Fibroblast of the aortic adventitia (primary cell): ENCODE data around the gene GGA1. TPM values are rescaled to one million over a fixed set of nuclear protein-coding genes. Genes with fewer than 3 reads are reported as not detected.
A peak's percentile ranks its signal among the peaks of the same experiment; 100 is the strongest.

ENCODE experiments used
- DNase-seq: peaks from one replicate; pipeline ENCODE4 v3.0.0-alpha.2; 2010; ENCODE audit warnings: low read depth
- H3K4me3 ChIP-seq: 2 replicates; pipeline ENCODE4 v1.5.1; 2011; ENCODE audit warnings: low read depth, mild to moderate bottlenecking, control low read depth, low read length, moderate library complexity
- CTCF ChIP-seq: IDR thresholded peaks from 2 replicates; pipeline ENCODE4 v1.5.1; 2011; ENCODE audit warnings: mild to moderate bottlenecking, low read length, control low read depth, inconsistent platforms; ENCODE audit not compliant: insufficient read depth
- total RNA-seq: library from RNA; depleted of rRNA; stranded (reverse); fragments of >200 nt; gene quantifications from 2 replicates; pipeline ENCODE4 v1.2.3, GENCODE V29; 2012; ENCODE audit warnings: low replicate concordance

Gene GGA1
- total RNA-seq, 1 donor, result 35.0 TPM

DNA sequence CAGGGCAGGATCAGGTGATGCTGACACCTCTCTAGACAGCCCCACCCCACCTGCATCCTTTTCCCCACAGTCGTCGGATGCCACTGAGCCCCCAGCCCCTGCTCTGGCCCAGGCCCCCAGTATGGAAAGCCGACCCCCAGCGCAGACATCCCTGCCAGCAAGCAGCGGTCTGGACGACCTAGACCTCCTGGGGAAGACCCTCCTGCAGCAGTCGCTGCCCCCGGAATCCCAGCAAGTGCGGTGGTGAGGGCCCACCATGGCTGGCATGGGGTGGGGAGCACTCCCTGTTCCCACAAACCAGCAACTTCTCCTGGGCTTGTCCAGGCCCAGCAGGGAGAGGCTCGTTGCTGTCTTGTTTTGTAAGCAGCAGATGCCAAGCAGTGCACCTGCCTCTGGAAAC lies 21.3 kb downstream of the GGA1 start:
- no peak overlapping the region for H3K4me3 ChIP-seq
- no peak for TF ChIP-seq CTCF
- no peak for DNase-seq

DNA sequence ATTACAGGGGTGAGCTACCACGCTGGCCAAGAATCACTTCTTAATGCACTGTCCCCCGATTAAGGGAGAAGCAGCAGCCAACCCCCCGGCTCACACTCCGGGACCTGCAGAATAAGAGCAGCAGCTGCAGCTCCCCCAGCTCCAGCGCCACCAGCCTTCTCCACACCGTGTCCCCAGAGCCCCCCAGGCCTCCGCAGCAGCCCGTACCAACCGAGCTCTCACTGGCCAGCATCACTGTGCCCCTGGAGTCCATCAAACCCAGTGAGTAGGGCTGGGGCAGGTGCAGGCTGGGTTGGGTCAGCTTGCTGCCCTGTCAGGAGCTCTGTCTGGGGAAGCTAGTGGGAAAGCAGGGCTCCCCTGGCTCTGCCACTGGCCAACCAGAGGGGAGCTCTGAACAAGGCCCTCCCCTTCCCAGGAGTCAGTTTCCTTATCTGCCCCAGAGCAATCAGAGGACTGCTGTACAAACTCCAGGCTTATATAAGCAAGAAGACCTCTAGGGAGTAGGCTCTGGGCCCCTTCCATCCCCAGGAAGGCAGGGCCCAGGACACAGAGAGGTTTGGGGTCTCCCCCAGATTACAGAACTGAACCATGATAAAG lies 22.3 kb downstream of the GGA1 start:
- no peak overlapping the region for H3K4me3 ChIP-seq
- DNase-seq, result no peak
- no peak for TF ChIP-seq CTCF

- no peak for TF ChIP-seq CTCF
- no peak for DNase-seq
- H3K4me3 ChIP-seq, result no peak overlapping the region
These were observed 23.0 kb downstream of the GGA1 start for GRCh38 chr22:37631448-37632173.

- DNase-seq, result no peak
- TF ChIP-seq CTCF, result no peak
- H3K4me3 ChIP-seq, result no peak overlapping the region
These were observed 23.8 kb downstream of the GGA1 start for GRCh38 chr22:37632174-37633088.

GRCh38 chr22:37633089-37633624 lies 24.5 kb downstream of the GGA1 start:
- no peak overlapping the region for H3K4me3 ChIP-seq
- TF ChIP-seq CTCF, result no peak
- DNase-seq, result no peak

DNA sequence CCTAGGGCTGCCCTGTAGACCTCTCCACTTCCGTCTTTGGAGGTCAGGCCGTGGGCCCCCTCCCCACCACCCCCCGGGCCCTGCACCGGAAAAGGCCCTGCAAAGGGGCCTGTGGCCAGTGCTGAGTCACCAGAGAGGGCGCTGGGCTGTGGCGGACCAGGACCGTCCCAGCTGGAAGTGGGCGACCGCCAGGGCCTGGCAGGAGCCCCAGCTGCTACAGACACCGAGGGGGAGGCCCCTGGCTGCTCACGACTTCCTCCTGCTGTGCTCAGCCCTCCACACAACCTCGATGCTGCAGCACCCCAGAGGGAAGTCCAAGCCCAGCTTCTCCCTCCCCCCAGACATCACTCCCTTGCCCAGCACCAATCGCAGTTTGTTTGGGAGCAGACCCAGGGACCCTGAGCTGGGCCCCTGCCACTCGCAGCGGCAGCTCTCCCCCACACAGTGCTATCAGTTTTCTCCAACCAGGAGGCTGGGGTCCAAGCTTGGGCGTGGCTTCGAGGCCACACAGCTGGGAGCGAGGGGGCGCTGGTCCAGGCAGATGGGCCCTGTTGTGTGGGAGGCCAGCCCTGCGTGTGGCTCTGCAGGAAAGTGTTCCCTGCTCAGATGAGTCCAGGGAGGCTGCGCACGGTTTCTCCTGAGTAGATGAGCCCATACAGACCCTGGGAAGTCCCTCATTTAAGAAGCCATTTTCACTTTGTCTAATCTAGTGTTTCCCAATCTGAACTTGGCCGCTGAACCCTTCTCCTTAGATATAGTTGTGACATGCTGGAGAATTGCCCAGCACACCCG lies 25.2 kb downstream of the GGA1 start:
- peak; percentile 91 for DNase-seq
- peak; percentile 36 for TF ChIP-seq CTCF
- H3K4me3 ChIP-seq, result peak overlapping the region; percentile 37
